GM12892 (cell line): ENCODE measurements around the gene CDK5RAP2.

ENCODE experiments used
- DNase-seq: peaks from one replicate; pipeline ENCODE4 v3.0.0; 2011; ENCODE audit not compliant: insufficient read length
- FAIRE-seq: peaks from 2 replicates; lab custom pipeline; 2011; peaks lifted over from hg19 to GRCh38; lab: Jason Lieb, UNC
- POLR2A ChIP-seq: IDR thresholded peaks from 2 replicates; pipeline ENCODE4 v1.6.1; 2011; ENCODE audit warnings: low read depth, low read length, control low read depth
- POLR2AphosphoS5 ChIP-seq: IDR thresholded peaks from 2 replicates; pipeline ENCODE4 v1.6.1; 2011; ENCODE audit warnings: low read depth, low read length, control low read depth
- TAF1 ChIP-seq: IDR thresholded peaks from 2 replicates; pipeline ENCODE4 v1.6.1; 2011; ENCODE audit warnings: low read depth, mild to moderate bottlenecking, control low read depth, low read length, borderline replicate concordance

Gene CDK5RAP2

GRCh38 chr9:120616966-120617935, 37.3 kb upstream of the CDK5RAP2 start:
- no peak for DNase-seq
- FAIRE-seq, result no peak
- no peak for TF ChIP-seq TAF1
- TF ChIP-seq POLR2A, result no peak
- TF ChIP-seq POLR2AphosphoS5, result no peak

GRCh38 chr9:120612218-120612617, 32.3 kb upstream of the CDK5RAP2 start:
- FAIRE-seq (no peak), DNase-seq (no peak)

GRCh38 chr9:120611690-120612068, 31.7 kb upstream of the CDK5RAP2 start:
- DNase-seq (no peak), FAIRE-seq (no peak)
- TF ChIP-seq TAF1, result no peak
- no peak for TF ChIP-seq POLR2A
- TF ChIP-seq POLR2AphosphoS5, result no peak

More at GRCh38 chr9:120612218-120612617, 32.3 kb upstream of the CDK5RAP2 start:
- TF ChIP-seq TAF1 (no peak), POLR2AphosphoS5 (no peak), POLR2A (no peak)

- no peak for TF ChIP-seq POLR2AphosphoS5
- no peak for TF ChIP-seq POLR2A
- TF ChIP-seq TAF1, result no peak
- no peak for FAIRE-seq
- DNase-seq, result no peak
These were observed 31.2 kb upstream of the CDK5RAP2 start for GRCh38 chr9:120610975-120611689.

- FAIRE-seq (no peak), DNase-seq (no peak)
- TF ChIP-seq POLR2A (no peak), POLR2AphosphoS5 (no peak)
These were observed 29.7 kb upstream of the CDK5RAP2 start for GRCh38 chr9:120609636-120610035.

- no peak for TF ChIP-seq POLR2A
- TF ChIP-seq TAF1, result no peak
- no peak for TF ChIP-seq POLR2AphosphoS5
- FAIRE-seq (no peak), DNase-seq (no peak)
These were observed 28.5 kb upstream of the CDK5RAP2 start for GRCh38 chr9:120608421-120608820.

- DNase-seq, result no peak
- FAIRE-seq, result no peak
- TF ChIP-seq POLR2AphosphoS5 (no peak), POLR2A (no peak), TAF1 (no peak)
These were observed 23.6 kb upstream of the CDK5RAP2 start for GRCh38 chr9:120603591-120603990.

GRCh38 chr9:120603010-120603409, 23.0 kb upstream of the CDK5RAP2 start:
- FAIRE-seq, result no peak
- no peak for TF ChIP-seq TAF1
- no peak for TF ChIP-seq POLR2A
- no peak for DNase-seq

- DNase-seq, result no peak
- no peak for FAIRE-seq
- TF ChIP-seq POLR2A (no peak), TAF1 (no peak), POLR2AphosphoS5 (no peak)
These were observed 13.9 kb upstream of the CDK5RAP2 start for GRCh38 chr9:120593955-120594277.

GRCh38 chr9:120593250-120593954, 13.4 kb upstream of the CDK5RAP2 start:
- TF ChIP-seq POLR2AphosphoS5, result no peak
- TF ChIP-seq POLR2A, result no peak
- no peak for TF ChIP-seq TAF1
- DNase-seq, result no peak
- FAIRE-seq, result no peak

- FAIRE-seq, result no peak
- TF ChIP-seq POLR2A (no peak), TAF1 (no peak), POLR2AphosphoS5 (no peak)
These were observed 12.2 kb upstream of the CDK5RAP2 start for GRCh38 chr9:120592210-120592609.

More at GRCh38 chr9:120592210-120592609, 12.2 kb upstream of the CDK5RAP2 start:
- no peak for DNase-seq
